A673 (cell line): Measurements from ENCODE around the gene UGT1A8.

Experiments used
- EZH2 ChIP-seq: fragments of 200-600 bp; sonication (generic); IDR thresholded peaks from 2 replicates; pipeline ENCODE4 v1.6.1; 2017; ENCODE audit warnings: borderline replicate concordance, low read depth, mild to moderate bottlenecking, mixed read lengths, antibody characterized with exemption, low read length; ENCODE audit not compliant: poor library complexity, severe bottlenecking
- TF ChIP-seq, protein P1 (sequence below): fragments of 300-800, 200-600 bp; sonication (generic); conservative IDR thresholded peaks from 2 replicates; pipeline ENCODE4 v1.5.1; 2017; ENCODE audit warnings: low read depth, mild to moderate bottlenecking, antibody characterized with exemption, low read length, moderate library complexity, mixed read lengths

DNA sequence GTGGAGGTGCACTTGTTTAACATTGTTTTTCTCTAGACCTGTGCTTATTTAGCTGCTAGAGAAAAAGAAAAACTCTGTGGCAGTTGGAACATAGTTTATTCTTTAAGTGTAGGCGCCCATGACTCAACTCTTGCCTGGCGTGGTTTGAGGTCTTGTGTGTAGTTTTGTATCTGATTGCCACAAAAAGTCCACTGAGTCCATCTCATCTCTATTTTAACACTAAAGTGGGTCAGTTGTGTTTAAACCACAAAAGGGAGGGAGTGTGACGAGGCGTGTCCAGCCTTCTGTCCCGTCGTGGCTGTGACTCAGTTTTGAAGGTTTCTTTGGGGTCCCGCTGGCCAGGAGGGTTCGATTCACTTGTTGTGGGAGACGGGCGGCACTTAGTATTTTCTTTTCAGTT lies 39.0 kb downstream of the UGT1A8 start:
- TF ChIP-seq, protein P1, sequence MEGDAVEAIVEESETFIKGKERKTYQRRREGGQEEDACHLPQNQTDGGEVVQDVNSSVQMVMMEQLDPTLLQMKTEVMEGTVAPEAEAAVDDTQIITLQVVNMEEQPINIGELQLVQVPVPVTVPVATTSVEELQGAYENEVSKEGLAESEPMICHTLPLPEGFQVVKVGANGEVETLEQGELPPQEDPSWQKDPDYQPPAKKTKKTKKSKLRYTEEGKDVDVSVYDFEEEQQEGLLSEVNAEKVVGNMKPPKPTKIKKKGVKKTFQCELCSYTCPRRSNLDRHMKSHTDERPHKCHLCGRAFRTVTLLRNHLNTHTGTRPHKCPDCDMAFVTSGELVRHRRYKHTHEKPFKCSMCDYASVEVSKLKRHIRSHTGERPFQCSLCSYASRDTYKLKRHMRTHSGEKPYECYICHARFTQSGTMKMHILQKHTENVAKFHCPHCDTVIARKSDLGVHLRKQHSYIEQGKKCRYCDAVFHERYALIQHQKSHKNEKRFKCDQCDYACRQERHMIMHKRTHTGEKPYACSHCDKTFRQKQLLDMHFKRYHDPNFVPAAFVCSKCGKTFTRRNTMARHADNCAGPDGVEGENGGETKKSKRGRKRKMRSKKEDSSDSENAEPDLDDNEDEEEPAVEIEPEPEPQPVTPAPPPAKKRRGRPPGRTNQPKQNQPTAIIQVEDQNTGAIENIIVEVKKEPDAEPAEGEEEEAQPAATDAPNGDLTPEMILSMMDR: no peak
- no peak for TF ChIP-seq EZH2
